H9 (cell line): ENCODE data around the gene AGAP3. TPM values are rescaled to one million over a fixed set of nuclear protein-coding genes. Genes with fewer than 3 reads are reported as not detected.

Experiments
- DNase-seq: peaks from one replicate; pipeline ENCODE4 v3.0.0-alpha.2; 2017
- H2AFZ ChIP-seq: one replicate; pipeline ENCODE4 v1.6.1; 2013; ENCODE audit warnings: mild to moderate bottlenecking, low read length, control low read depth, moderate library complexity
- H2AK5ac ChIP-seq: 2 replicates; pipeline ENCODE4 v1.6.1; 2013; ENCODE audit warnings: low read length, control low read depth, mixed read lengths; ENCODE audit not compliant: insufficient read length
- H2BK120ac ChIP-seq: one replicate; pipeline ENCODE4 v1.6.1; 2013; ENCODE audit warnings: low read depth, mild to moderate bottlenecking, low read length, control low read depth, inconsistent platforms; ENCODE audit not compliant: poor library complexity, severe bottlenecking
- H2BK12ac ChIP-seq: 2 replicates; pipeline ENCODE4 v1.6.1; 2013; ENCODE audit warnings: low read length, control low read depth, mixed read lengths, low read depth; ENCODE audit not compliant: insufficient read length
- H2BK15ac ChIP-seq: 2 replicates; pipeline ENCODE4 v1.6.1; 2013; ENCODE audit warnings: low read depth, low read length, control low read depth
- H2BK20ac ChIP-seq: one replicate; pipeline ENCODE4 v1.6.1; 2013; ENCODE audit warnings: low read depth, mild to moderate bottlenecking, low read length, control low read depth, inconsistent platforms; ENCODE audit not compliant: poor library complexity, severe bottlenecking
- H2BK5ac ChIP-seq: 2 replicates; pipeline ENCODE4 v1.6.1; 2013; ENCODE audit warnings: low read length, control low read depth, mixed read lengths; ENCODE audit not compliant: insufficient read length
- H3K14ac ChIP-seq: 2 replicates; pipeline ENCODE4 v1.6.1; 2013; ENCODE audit warnings: low read length, control low read depth; ENCODE audit not compliant: insufficient read depth
- H3K18ac ChIP-seq: 2 replicates; pipeline ENCODE4 v1.6.1; 2013; ENCODE audit warnings: low read depth, mild to moderate bottlenecking, mixed read lengths, low read length, control low read depth; ENCODE audit not compliant: insufficient read length
- H3K23ac ChIP-seq: 2 replicates; pipeline ENCODE4 v1.6.1; 2013; ENCODE audit warnings: low read length, control low read depth, mixed read lengths, low read depth; ENCODE audit not compliant: insufficient read length
- H3K23me2 ChIP-seq: 2 replicates; pipeline ENCODE4 v1.6.1; 2013; ENCODE audit warnings: low read depth, mild to moderate bottlenecking, mixed read lengths, low read length, control low read depth; ENCODE audit not compliant: insufficient read length, poor library complexity, severe bottlenecking
- H3K27ac ChIP-seq: 2 replicates; pipeline ENCODE4 v1.5.1; 2013; ENCODE audit warnings: low read length, control low read depth, mixed read lengths, low read depth; ENCODE audit not compliant: insufficient read length
- H3K27me3 ChIP-seq: 2 replicates; pipeline ENCODE4 v1.6.1; 2013; ENCODE audit warnings: low read length, control low read depth, inconsistent platforms; ENCODE audit not compliant: insufficient read depth
- H3K4ac ChIP-seq: 2 replicates; pipeline ENCODE4 v1.6.1; 2013; ENCODE audit warnings: low read depth, mild to moderate bottlenecking, control low read depth, inconsistent platforms, low read length, moderate library complexity
- H3K4me1 ChIP-seq: 2 replicates; pipeline ENCODE4 v1.6.1; 2013; ENCODE audit warnings: low read length, control low read depth, inconsistent platforms; ENCODE audit not compliant: insufficient read depth
- H3K4me2 ChIP-seq: 2 replicates; pipeline ENCODE4 v1.6.1; 2013; ENCODE audit warnings: low read length, control low read depth, mixed read lengths; ENCODE audit not compliant: insufficient read length, insufficient read depth
- H3K56ac ChIP-seq: 2 replicates; pipeline ENCODE4 v1.6.1; 2013; ENCODE audit warnings: low read depth, mild to moderate bottlenecking, mixed read lengths, low read length, control low read depth; ENCODE audit not compliant: insufficient read length
- H3K79me1 ChIP-seq: 2 replicates; pipeline ENCODE4 v1.6.1; 2013; ENCODE audit warnings: low read depth, mild to moderate bottlenecking, moderate library complexity, low read length, control low read depth, inconsistent platforms; ENCODE audit not compliant: insufficient read depth, poor library complexity, severe bottlenecking
- H3K79me2 ChIP-seq: 2 replicates; pipeline ENCODE4 v1.6.1; 2013; ENCODE audit warnings: low read length, control low read depth, inconsistent platforms; ENCODE audit not compliant: insufficient read depth
- H3K9ac ChIP-seq: 2 replicates; pipeline ENCODE4 v1.6.1; 2013; ENCODE audit warnings: low read length, control low read depth, mixed read lengths; ENCODE audit not compliant: insufficient read length; ENCODE audit errors: extremely low read depth
- H3K9me3 ChIP-seq: one replicate; pipeline ENCODE4 v1.6.1; 2013; ENCODE audit warnings: low read depth, low read length, inconsistent platforms; ENCODE audit not compliant: control insufficient read depth
- H3T11ph ChIP-seq: one replicate; pipeline ENCODE4 v1.6.1; 2013; ENCODE audit warnings: mild to moderate bottlenecking, low read length, control low read depth, inconsistent platforms
- H4K20me1 ChIP-seq: one replicate; pipeline ENCODE4 v1.6.1; 2013; ENCODE audit not compliant: control insufficient read depth, insufficient read length, insufficient read depth
- H4K5ac ChIP-seq: 2 replicates; pipeline ENCODE4 v1.6.1; 2013; ENCODE audit warnings: low read depth, mild to moderate bottlenecking, mixed read lengths, low read length, control low read depth; ENCODE audit not compliant: insufficient read length
- H4K8ac ChIP-seq: replicated peaks from 2 replicates; pipeline ENCODE4 v1.6.1; 2013; ENCODE audit warnings: low read length, control low read depth, mixed read lengths, low read depth; ENCODE audit not compliant: insufficient read length
- H4K91ac ChIP-seq: 2 replicates; pipeline ENCODE4 v1.6.1; 2013; ENCODE audit warnings: low read depth, mild to moderate bottlenecking, moderate library complexity, mixed read lengths, low read length, control low read depth; ENCODE audit not compliant: insufficient read length
- H3K27ac Mint-ChIP-seq, 3 experiments: 2 replicates in 2 of 3; 3 replicates in 1 of 3; pipeline ENCODE4 v1.8.0; 2020 to 2021; ENCODE audit warnings: mixed read lengths in 3 of 3, mild to moderate bottlenecking in 1 of 3, moderate library complexity in 1 of 3
- H3K27me3 Mint-ChIP-seq: 2 replicates; pipeline ENCODE4 v1.8.0; 2021; ENCODE audit warnings: low read depth, mild to moderate bottlenecking, moderate library complexity, mixed read lengths
- H3K36me3 Mint-ChIP-seq, 3 experiments: 2 replicates in 2 of 3; 3 replicates in 1 of 3; pipeline ENCODE4 v1.8.0; 2020 to 2021; ENCODE audit warnings: low read depth in 3 of 3, mixed read lengths in 3 of 3; ENCODE audit not compliant: insufficient read depth in 1 of 3
- H3K4me1 Mint-ChIP-seq, 2 experiments: 2 replicates each; pipeline ENCODE4 v1.8.0; 2020; ENCODE audit warnings: mixed read lengths in 2 of 2
- H3K4me3 Mint-ChIP-seq, 2 experiments: 2 replicates in 1 of 2; 3 replicates in 1 of 2; pipeline ENCODE4 v1.8.0; 2020 to 2021; ENCODE audit warnings: mild to moderate bottlenecking in 2 of 2, mixed read lengths in 2 of 2, moderate library complexity in 1 of 2
- H3K9me3 Mint-ChIP-seq, 2 experiments: 2 replicates in 1 of 2; 3 replicates in 1 of 2; pipeline ENCODE4 v1.8.0; 2020; ENCODE audit warnings: mild to moderate bottlenecking in 2 of 2, mixed read lengths in 2 of 2, moderate library complexity in 1 of 2
- WGBS: extraction: QIAGEN DNeasy Blood & Tissue Kit; methylation state at CpG from one replicate; pipeline ENCODE4 v1.1.7; 2013; ENCODE audit warnings: missing lambda C conversion rate, low lambda C conversion rate, mixed read lengths; ENCODE audit not compliant: insufficient read length; ENCODE audit errors: extremely low coverage; 5-methylcytosine and 5-hydroxymethylcytosine counted together
- total RNA-seq: library from RNA; stranded (reverse); gene quantifications from 2 replicates; pipeline ENCODE4 v1.2.1, GENCODE V29; 2021
- TF ChIP-seq, protein P1 (sequence below): fragments of 200-600 bp; sonication (generic); conservative IDR thresholded peaks from 3 replicates; pipeline ENCODE4 v1.8.0; 2021; ENCODE audit warnings: antibody characterized with exemption, mild to moderate bottlenecking

Gene AGAP3
- total RNA-seq, 1 experiment from 2014 or later: 97.7 TPM

DNA sequence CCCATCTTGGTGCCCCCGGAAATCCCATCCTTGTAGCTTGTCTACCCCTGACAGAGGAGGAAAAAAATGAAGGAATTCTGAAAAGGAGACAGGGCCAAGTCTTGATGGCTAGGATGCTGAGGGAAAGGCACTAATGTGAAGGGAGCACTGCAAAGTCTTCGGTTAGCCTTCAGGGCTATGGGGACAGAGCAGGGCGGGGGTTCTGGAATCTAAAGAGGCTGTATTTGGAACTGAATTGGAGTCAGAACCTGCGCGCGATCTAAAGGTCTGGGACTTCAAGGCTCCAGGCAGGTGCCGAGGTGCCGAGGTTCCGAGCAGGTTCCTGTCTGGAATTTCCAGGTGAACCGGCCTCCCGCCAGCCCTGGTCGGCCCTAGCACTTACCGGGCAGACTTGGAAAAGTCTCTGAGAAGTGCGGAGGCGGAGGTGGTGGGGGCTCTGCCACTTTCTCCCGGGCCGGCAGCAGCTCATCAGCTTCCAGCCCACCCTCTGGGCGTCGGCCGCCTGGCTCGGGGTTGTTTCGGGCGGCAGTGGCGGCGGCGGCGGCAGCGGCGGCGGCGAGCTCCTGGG lies 80.4 kb downstream of the AGAP3 start:
- no peak overlapping the region for H4K8ac ChIP-seq
- no peak overlapping the region for H3K27ac ChIP-seq
- no CpG with 5 or more reads among the region's 31 CpGs for WGBS
- no peaks in the 10 kb centered on the region for H4K20me1 ChIP-seq
- H3K79me1 ChIP-seq: no peaks in the 10 kb centered on the region
- Mint-ChIP-seq H3K36me3 (no peaks in the 10 kb centered on the region; a peak in 1 of 7 replicates), H3K9me3 (no peaks in the 10 kb centered on the region), H3K27ac (no peak overlapping the region), H3K4me3 (peak overlapping the region; percentile 52 to 74), H3K27me3 (peaks cover 37% of the 10 kb centered on the region), H3K4me1 (peaks cover 8 to 13% of the 10 kb centered on the region in 2 experiments; a peak in 3 of 4 replicates)
- H2BK15ac ChIP-seq: no peak overlapping the region; the same call in 1 of the 2 replicates
- no peak for DNase-seq
- H3K4me2 ChIP-seq: peak overlapping the region; percentile 25
- TF ChIP-seq, protein P1, sequence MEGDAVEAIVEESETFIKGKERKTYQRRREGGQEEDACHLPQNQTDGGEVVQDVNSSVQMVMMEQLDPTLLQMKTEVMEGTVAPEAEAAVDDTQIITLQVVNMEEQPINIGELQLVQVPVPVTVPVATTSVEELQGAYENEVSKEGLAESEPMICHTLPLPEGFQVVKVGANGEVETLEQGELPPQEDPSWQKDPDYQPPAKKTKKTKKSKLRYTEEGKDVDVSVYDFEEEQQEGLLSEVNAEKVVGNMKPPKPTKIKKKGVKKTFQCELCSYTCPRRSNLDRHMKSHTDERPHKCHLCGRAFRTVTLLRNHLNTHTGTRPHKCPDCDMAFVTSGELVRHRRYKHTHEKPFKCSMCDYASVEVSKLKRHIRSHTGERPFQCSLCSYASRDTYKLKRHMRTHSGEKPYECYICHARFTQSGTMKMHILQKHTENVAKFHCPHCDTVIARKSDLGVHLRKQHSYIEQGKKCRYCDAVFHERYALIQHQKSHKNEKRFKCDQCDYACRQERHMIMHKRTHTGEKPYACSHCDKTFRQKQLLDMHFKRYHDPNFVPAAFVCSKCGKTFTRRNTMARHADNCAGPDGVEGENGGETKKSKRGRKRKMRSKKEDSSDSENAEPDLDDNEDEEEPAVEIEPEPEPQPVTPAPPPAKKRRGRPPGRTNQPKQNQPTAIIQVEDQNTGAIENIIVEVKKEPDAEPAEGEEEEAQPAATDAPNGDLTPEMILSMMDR: no peak
- H2AK5ac ChIP-seq: no peak overlapping the region
- no peak overlapping the region for H3K23ac ChIP-seq
- H4K91ac ChIP-seq: no peak overlapping the region
- H3K4me1 ChIP-seq: no peaks in the 10 kb centered on the region
- no peaks in the 10 kb centered on the region for H3K9me3 ChIP-seq
- no peak overlapping the region for H2BK20ac ChIP-seq
- no peak overlapping the region for H4K5ac ChIP-seq
- H2BK5ac ChIP-seq: no peak overlapping the region
- no peak overlapping the region for H2BK12ac ChIP-seq
- H2BK120ac ChIP-seq: no peak overlapping the region
- no peak overlapping the region for H2AFZ ChIP-seq
- no peak overlapping the region for H3K56ac ChIP-seq
- H3K18ac ChIP-seq: no peak overlapping the region
- no peak overlapping the region for H3K4ac ChIP-seq
- H3K14ac ChIP-seq: no peak overlapping the region; the same call in 1 of the 2 replicates
- H3K23me2 ChIP-seq: peaks cover 10% of the 10 kb centered on the region
- peaks cover 45% of the 10 kb centered on the region for H3K27me3 ChIP-seq
- no peak overlapping the region for H3K9ac ChIP-seq
- H3K79me2 ChIP-seq: no peaks in the 10 kb centered on the region
- H3T11ph ChIP-seq: no peak overlapping the region
